GM23248 (cell line): ENCODE data around the gene MRPL19. TPM values are rescaled to one million over a fixed set of nuclear protein-coding genes. Genes with fewer than 3 reads are reported as not detected.

Experiments used
- DNase-seq: peaks from one replicate; pipeline ENCODE4 v3.0.0-alpha.2; 2015
- H2AFZ ChIP-seq: fragments of 200-600 bp; sonication (generic); 2 replicates; pipeline ENCODE4 v1.6.1; 2016; ENCODE audit warnings: antibody characterized with exemption
- H3F3A ChIP-seq: fragments of 200-600 bp; sonication (generic); 2 replicates; pipeline ENCODE4 v1.6.1; 2016; ENCODE audit warnings: mild to moderate bottlenecking, antibody characterized with exemption, mixed run types; ENCODE audit not compliant: insufficient read depth
- H3K27ac ChIP-seq: fragments of 200-600 bp; sonication (generic); 2 replicates; pipeline ENCODE4 v1.5.1; 2016; ENCODE audit warnings: mild to moderate bottlenecking
- H3K27me3 ChIP-seq: fragments of 200-600 bp; sonication (generic); replicated peaks from 2 replicates; pipeline ENCODE4 v1.6.1; 2016; ENCODE audit warnings: mild to moderate bottlenecking; ENCODE audit not compliant: insufficient read depth
- H3K36me3 ChIP-seq: fragments of 200-600 bp; sonication (generic); 2 replicates; pipeline ENCODE4 v1.6.1; 2016; ENCODE audit warnings: low read depth, mild to moderate bottlenecking
- H3K4me1 ChIP-seq: fragments of 200-600 bp; sonication (generic); 2 replicates; pipeline ENCODE4 v1.6.1; 2016; ENCODE audit warnings: mild to moderate bottlenecking; ENCODE audit not compliant: insufficient read depth
- H3K4me2 ChIP-seq: fragments of 200-600 bp; sonication (generic); one replicate; pipeline ENCODE4 v1.6.1; 2016; ENCODE audit warnings: mild to moderate bottlenecking; ENCODE audit not compliant: unreplicated experiment
- H3K4me3 ChIP-seq: fragments of 200-600 bp; sonication (generic); 2 replicates; pipeline ENCODE4 v1.5.1; 2016; ENCODE audit warnings: mild to moderate bottlenecking
- H3K79me2 ChIP-seq: fragments of 200-600 bp; sonication (generic); 2 replicates; pipeline ENCODE4 v1.6.1; 2016; ENCODE audit warnings: mild to moderate bottlenecking; ENCODE audit not compliant: insufficient read depth
- H3K9ac ChIP-seq: fragments of 200-600 bp; sonication (generic); 2 replicates; pipeline ENCODE4 v1.6.1; 2016; ENCODE audit warnings: mild to moderate bottlenecking
- H3K9me2 ChIP-seq: fragments of 200-600 bp; sonication (generic); 2 replicates; pipeline ENCODE4 v1.6.1; 2016; ENCODE audit warnings: mixed run types, mild to moderate bottlenecking, moderate library complexity; ENCODE audit not compliant: insufficient read depth
- H3K9me3 ChIP-seq: fragments of 200-600 bp; sonication (generic); one replicate; pipeline ENCODE4 v1.6.1; 2017; ENCODE audit warnings: low read depth
- H4K20me1 ChIP-seq: fragments of 200-600 bp; sonication (generic); 2 replicates; pipeline ENCODE4 v1.6.0; 2016; ENCODE audit not compliant: insufficient read depth
- EZH2 ChIP-seq: fragments of 200-600 bp; sonication (generic); IDR thresholded peaks from 2 replicates; pipeline ENCODE4 v1.6.1; 2018; ENCODE audit warnings: antibody characterized with exemption, mild to moderate bottlenecking; ENCODE audit not compliant: insufficient read depth, poor library complexity, severe bottlenecking
- EZH2phosphoT487 ChIP-seq: fragments of 200-600 bp; sonication (generic); IDR thresholded peaks from 2 replicates; pipeline ENCODE4 v1.6.1; 2018; ENCODE audit warnings: antibody characterized with exemption, moderate library complexity, mild to moderate bottlenecking, low read depth; ENCODE audit not compliant: insufficient read depth
- WGBS, 2 experiments: methylation state at CpG; one replicate each; pipeline ENCODE4 v1.1.6; 2015 to 2017; ENCODE audit warnings: low lambda C conversion rate in 2 of 2, low coverage in 1 of 2; ENCODE audit errors: missing lambda C conversion rate in 2 of 2; 5-methylcytosine and 5-hydroxymethylcytosine counted together
- in situ Hi-C: fragments of 300-500 bp; cut with MboI; formaldehyde crosslinking; loops from 2 replicates; pipeline ENCODE4 v1.15.0; 2020
- polyA plus RNA-seq: library from polyadenylated mRNA; unstranded; fragments of >200 nt; fragmentation: Nextera tagmentation; extraction: Ambion mirVana; gene quantifications from 2 replicates; pipeline ENCODE4 v1.2.1, GENCODE V29; 2016
- total RNA-seq: library from RNA; depleted of rRNA; stranded (reverse); fragments of >200 nt; shearing (Covaris generic); gene quantifications from 2 replicates; pipeline ENCODE4 v1.2.3, GENCODE V29; 2014

Gene MRPL19
- total and polyA plus RNA-seq, 2 experiments from 2014 or later: 48.7 to 55.2 TPM

GRCh38 chr2:75622929-75623328, 23.7 kb upstream of the MRPL19 start:
- 82 to 89% methylated on average over 3 of the region's 3 CpGs for WGBS, 2 experiments
- in situ Hi-C loops: loop anchor here (25.0 kb wide), 2 partner anchors 436 to 711 kb away; partner anchors contain the start of gene TACR1

GRCh38 chr2:75627902-75628504, 18.6 kb upstream of the MRPL19 start:
- Histone ChIP-seq H3K9ac (no peak overlapping the region), H3K27ac (no peak overlapping the region), H3K36me3 (no peaks in the 10 kb centered on the region), H3F3A (peaks cover 8% of the 10 kb centered on the region; the same call in 1 of the 2 replicates), H3K9me3 (no peaks in the 10 kb centered on the region), H3K79me2 (no peaks in the 10 kb centered on the region), H3K27me3 (no peaks in the 10 kb centered on the region), H3K9me2 (no peaks in the 10 kb centered on the region), H3K4me1 (peaks cover 13% of the 10 kb centered on the region), H2AFZ (no peak overlapping the region), H3K4me3 (no peak overlapping the region), H3K4me2 (no peak overlapping the region), H4K20me1 (no peaks in the 10 kb centered on the region)
- WGBS, 2 experiments: 1 to 3% methylated on average over 4 of the region's 4 CpGs
- DNase-seq: peak; percentile 84
- in situ Hi-C loops: loop anchor here (5.0 kb wide), 1 partner anchor 161 kb away; no protein-coding TSS in a partner anchor
- TF ChIP-seq EZH2: no peak
- TF ChIP-seq EZH2phosphoT487: no peak

More at GRCh38 chr2:75622929-75623328, 23.7 kb upstream of the MRPL19 start:
- Histone ChIP-seq H3K9me3 (no peaks in the 10 kb centered on the region), H2AFZ (no peak overlapping the region), H4K20me1 (no peaks in the 10 kb centered on the region), H3K4me1 (peaks cover 11% of the 10 kb centered on the region), H3K27ac (no peak overlapping the region), H3F3A (0 out of 2 replicates have a peak, but pooled peaks cover 8% of the 10 kb centered on the region), H3K36me3 (no peaks in the 10 kb centered on the region), H3K79me2 (no peaks in the 10 kb centered on the region), H3K9me2 (no peaks in the 10 kb centered on the region), H3K27me3 (no peaks in the 10 kb centered on the region), H3K4me3 (no peak overlapping the region), H3K4me2 (no peak overlapping the region), H3K9ac (no peak overlapping the region)
- no peak for TF ChIP-seq EZH2phosphoT487
- no peak for DNase-seq

- Histone ChIP-seq H3K79me2 (no peaks in the 10 kb centered on the region), H3K36me3 (no peaks in the 10 kb centered on the region), H3F3A (peaks cover 8% of the 10 kb centered on the region; the same call in 1 of the 2 replicates), H3K4me1 (peaks cover 13% of the 10 kb centered on the region), H3K27me3 (no peaks in the 10 kb centered on the region), H3K4me3 (peak overlapping the region; percentile 50), H3K9me3 (no peaks in the 10 kb centered on the region), H2AFZ (peak overlapping the region; percentile 81), H4K20me1 (no peaks in the 10 kb centered on the region), H3K27ac (peak overlapping the region; percentile 9; the same call in 1 of the 2 replicates), H3K4me2 (peak overlapping the region; percentile 74), H3K9me2 (no peaks in the 10 kb centered on the region), H3K9ac (peak overlapping the region; percentile 27; the same call in 1 of the 2 replicates)
- TF ChIP-seq EZH2phosphoT487: no peak
- TF ChIP-seq EZH2: no peak
- 5 to 13% methylated on average over 5 of the region's 5 CpGs for WGBS, 2 experiments
- DNase-seq: peak; percentile 79
- in situ Hi-C loops: no loop called here
Measured at GRCh38 chr2:75632091-75632701, 14.4 kb upstream of the MRPL19 start.

GRCh38 chr2:75632813-75633212, 13.8 kb upstream of the MRPL19 start:
- Histone ChIP-seq H2AFZ (peak overlapping the region; percentile 81), H3K4me1 (peaks cover 13% of the 10 kb centered on the region), H3F3A (peaks cover 8% of the 10 kb centered on the region; the same call in 1 of the 2 replicates), H3K9me2 (no peaks in the 10 kb centered on the region), H4K20me1 (no peaks in the 10 kb centered on the region), H3K4me3 (no peak overlapping the region), H3K79me2 (no peaks in the 10 kb centered on the region), H3K36me3 (no peaks in the 10 kb centered on the region), H3K4me2 (no peak overlapping the region), H3K27ac (no peak overlapping the region), H3K9ac (no peak overlapping the region), H3K9me3 (no peaks in the 10 kb centered on the region), H3K27me3 (0 out of 2 replicates have a peak, but pooled peaks cover 4% of the 10 kb centered on the region)
- no peak for DNase-seq
- in situ Hi-C loops: no loop called here
- TF ChIP-seq EZH2phosphoT487 (no peak), EZH2 (no peak)
- WGBS, 2 experiments: 6 to 16% methylated on average over 1 of the region's 1 CpG
